HG03378 (cell line): ENCODE results near the gene OR51A4.
"Not testable (repeated sequence)": the region's sequence is repeated elsewhere in the genome, so short reads cannot be mapped to it uniquely, and the experiment has no call there.

Experiments used
- ATAC-seq: cut with Tn5 transposase; IDR thresholded peaks from one replicate; pipeline ENCODE4 v1.9.1; 2021; ENCODE audit warnings: mild to moderate bottlenecking, moderate library complexity; ENCODE audit not compliant: unreplicated experiment

Gene OR51A4

GRCh38 chr11:4947505-4947904 is at the start of gene OR51A4:
Gene OR51A4 (minus strand): TSS chr11:4947605. CDS start chr11:4947100, 505 bp downstream.
- ATAC-seq = no peak

GRCh38 chr11:4994551-4994950 is 47.1 kb upstream of the OR51A4 start, which contains the start of gene OR51L1:
Gene OR51L1 (plus strand): TSS chr11:4994851. CDS start chr11:4998983, 4,132 bp downstream.
- no peak for ATAC-seq

- no peak for ATAC-seq
Observed at GRCh38 chr11:4991060-4991459, 43.7 kb upstream of the OR51A4 start.

- no peak for ATAC-seq
Observed at GRCh38 chr11:4983841-4984240, 36.4 kb upstream of the OR51A4 start.

- no peak for ATAC-seq
Observed at GRCh38 chr11:4982678-4983077, 35.3 kb upstream of the OR51A4 start.

- ATAC-seq = no peak
Observed at GRCh38 chr11:4979036-4979435, 31.6 kb upstream of the OR51A4 start.

- ATAC-seq = no peak
Observed at GRCh38 chr11:4975436-4975835, 28.0 kb upstream of the OR51A4 start.

- no peak for ATAC-seq
Observed at GRCh38 chr11:4962816-4963215, 15.4 kb upstream of the OR51A4 start.

GRCh38 chr11:4960877-4961276 is 13.5 kb upstream of the OR51A4 start:
- ATAC-seq = no peak

- no peak for ATAC-seq
Observed at GRCh38 chr11:4957396-4957795, 10.0 kb upstream of the OR51A4 start.

- ATAC-seq = not testable (repeated sequence)
Observed at GRCh38 chr11:4955613-4956012, 8.2 kb upstream of the OR51A4 start, which contains the start of gene OR51A2. Gene OR51A2 (minus strand): TSS chr11:4955713. CDS start chr11:4955713, 0 bp downstream.

GRCh38 chr11:4936745-4937144 is 10.7 kb downstream of the OR51A4 start:
- ATAC-seq = no peak

GRCh38 chr11:4932751-4933150 is 14.7 kb downstream of the OR51A4 start:
- ATAC-seq = no peak

- ATAC-seq = no peak
Observed at GRCh38 chr11:4926608-4927007, 20.8 kb downstream of the OR51A4 start.

GRCh38 chr11:4924239-4924638 is 23.2 kb downstream of the OR51A4 start, which contains the start of gene OR51G1:
Gene OR51G1 (minus strand): TSS chr11:4924339. CDS start chr11:4924339, 0 bp downstream.
- no peak for ATAC-seq

- no peak for ATAC-seq
Observed at GRCh38 chr11:4922304-4922703, 25.1 kb downstream of the OR51A4 start.

GRCh38 chr11:4921796-4922195 is 25.6 kb downstream of the OR51A4 start:
- ATAC-seq = no peak

- ATAC-seq = no peak
Observed at GRCh38 chr11:4919250-4919649, 28.2 kb downstream of the OR51A4 start, which contains the start of gene OR51G2. Gene OR51G2 (minus strand): TSS chr11:4919350. CDS start chr11:4915663, 3,687 bp downstream.

GRCh38 chr11:4916581-4916980 is 30.8 kb downstream of the OR51A4 start:
- no peak for ATAC-seq

- ATAC-seq = no peak
Observed at GRCh38 chr11:4903484-4903883, 43.9 kb downstream of the OR51A4 start, which contains the start of gene OR51A7. Gene OR51A7 (plus strand): TSS chr11:4903783. CDS start chr11:4907370, 3,587 bp downstream.
